Gastroesophageal sphincter (tissue), 4 donors: ENCODE measurements around the gene KRT34. TPM values are rescaled to one million over a fixed set of nuclear protein-coding genes. Genes with fewer than 3 reads are reported as not detected.

Experiments used
- ATAC-seq: fragments of 150-250 bp; one replicate; pipeline ENCODE4 v1.9.1; 2016; ENCODE audit warnings: mild to moderate bottlenecking, moderate library complexity
- H3K27ac ChIP-seq, 4 donors: fragments of 200-600 bp; sonication (generic) in 3 of 4; 1 replicate in 3 of 4; 2 replicates in 1 of 4; pipeline ENCODE4 v1.5.1; 2016 to 2019
- H3K27me3 ChIP-seq: fragments of 200-600 bp; sonication (generic); one replicate; pipeline ENCODE4 v1.5.1; 2019
- H3K36me3 ChIP-seq, 2 donors: fragments of 200-600 bp; sonication (generic); one replicate each; pipeline ENCODE4 v1.5.1; 2019; ENCODE audit warnings: control low read depth in 1 of 2
- H3K4me1 ChIP-seq, 3 donors: fragments of 200-600 bp; sonication (generic); 1 replicate in 2 of 3; 2 replicates in 1 of 3; pipeline ENCODE4 v1.5.1; 2016 to 2019; ENCODE audit warnings: control low read depth in 2 of 3
- H3K4me3 ChIP-seq, 2 donors: fragments of 200-600 bp; sonication (generic); one replicate each; pipeline ENCODE4 v1.5.1; 2019; ENCODE audit warnings: mild to moderate bottlenecking in 1 of 2, moderate library complexity in 1 of 2
- H3K9me3 ChIP-seq, 3 donors: fragments of 200-600 bp; sonication (generic); one replicate each; pipeline ENCODE4 v1.5.1; 2017 to 2019; ENCODE audit warnings: control low read depth in 2 of 3
- EP300 ChIP-seq: sonication (generic); formaldehyde crosslinking; IDR thresholded peaks from one replicate; pipeline ENCODE4 v1.6.1; 2017; ENCODE audit warnings: antibody characterized with exemption, mild to moderate bottlenecking
- POLR2A ChIP-seq, 2 donors: fragments of 450-650 bp; IDR thresholded peaks; one replicate each; pipeline ENCODE4 v1.6.1; 2017; ENCODE audit warnings: antibody characterized with exemption in 2 of 2, mild to moderate bottlenecking in 2 of 2, moderate library complexity in 1 of 2
- POLR2AphosphoS5 ChIP-seq: sonication (generic); formaldehyde crosslinking; IDR thresholded peaks from one replicate; pipeline ENCODE4 v1.6.1; 2017; ENCODE audit warnings: antibody characterized with exemption
- WGBS, 2 donors: methylation state at CpG; one replicate each; pipeline ENCODE4 v1.1.5; 2018; ENCODE audit warnings: low coverage in 1 of 2; 5-methylcytosine and 5-hydroxymethylcytosine counted together
- total RNA-seq, 4 donors: library from RNA; depleted of rRNA; stranded (reverse); fragments of >200 nt; gene quantifications; one replicate each; pipeline ENCODE4 v1.1.0, GENCODE V29; 2016
- TF ChIP-seq, protein P1 (sequence below), 4 experiments: fragments of 200-600 bp in 2 of 4; fragments of 450-650 bp in 2 of 4; sonication (generic) in 1 of 4; IDR thresholded peaks; one replicate each; pipeline ENCODE4 v1.5.1; 2017 to 2019; ENCODE audit warnings: antibody characterized with exemption in 4 of 4, mild to moderate bottlenecking in 2 of 4, moderate library complexity in 2 of 4

The KRT34 gene
- total RNA-seq, 4 donors from 2014 or later = 0.27 TPM; not detected in 3

DNA sequence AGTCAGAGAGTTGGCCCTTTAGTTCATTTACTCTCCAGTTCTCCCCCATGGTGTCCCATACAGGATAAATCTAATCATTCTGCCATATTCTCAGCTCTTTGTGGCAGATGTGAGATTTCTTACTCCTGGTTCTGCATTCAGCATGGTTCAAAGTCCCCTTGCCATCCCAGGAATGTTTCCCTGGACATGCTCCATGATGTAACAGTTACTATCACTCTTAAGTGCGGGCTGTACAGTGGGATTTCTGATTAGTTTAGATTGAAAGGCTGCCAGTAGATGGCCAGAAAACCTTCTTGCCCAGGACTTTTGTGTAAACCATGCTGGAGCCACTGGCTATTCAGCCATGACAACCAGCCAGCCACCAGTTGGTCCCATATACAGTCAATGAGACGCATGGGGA lies 31.9 kb upstream of the KRT34 start:
- H3K4me1 ChIP-seq = peaks cover 0 to 24% (median 10%) of the 10 kb centered on the region in 3 donors
- ATAC-seq = no peak
- no peak overlapping the region for H3K4me3 ChIP-seq
- TF ChIP-seq POLR2A (IDR thresholded peaks at IDR 0.05) = no peak
- TF ChIP-seq EP300 = no peak
- TF ChIP-seq, protein P1, sequence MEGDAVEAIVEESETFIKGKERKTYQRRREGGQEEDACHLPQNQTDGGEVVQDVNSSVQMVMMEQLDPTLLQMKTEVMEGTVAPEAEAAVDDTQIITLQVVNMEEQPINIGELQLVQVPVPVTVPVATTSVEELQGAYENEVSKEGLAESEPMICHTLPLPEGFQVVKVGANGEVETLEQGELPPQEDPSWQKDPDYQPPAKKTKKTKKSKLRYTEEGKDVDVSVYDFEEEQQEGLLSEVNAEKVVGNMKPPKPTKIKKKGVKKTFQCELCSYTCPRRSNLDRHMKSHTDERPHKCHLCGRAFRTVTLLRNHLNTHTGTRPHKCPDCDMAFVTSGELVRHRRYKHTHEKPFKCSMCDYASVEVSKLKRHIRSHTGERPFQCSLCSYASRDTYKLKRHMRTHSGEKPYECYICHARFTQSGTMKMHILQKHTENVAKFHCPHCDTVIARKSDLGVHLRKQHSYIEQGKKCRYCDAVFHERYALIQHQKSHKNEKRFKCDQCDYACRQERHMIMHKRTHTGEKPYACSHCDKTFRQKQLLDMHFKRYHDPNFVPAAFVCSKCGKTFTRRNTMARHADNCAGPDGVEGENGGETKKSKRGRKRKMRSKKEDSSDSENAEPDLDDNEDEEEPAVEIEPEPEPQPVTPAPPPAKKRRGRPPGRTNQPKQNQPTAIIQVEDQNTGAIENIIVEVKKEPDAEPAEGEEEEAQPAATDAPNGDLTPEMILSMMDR (IDR thresholded peaks at IDR 0.05) = no peak
- TF ChIP-seq POLR2AphosphoS5 = no peak
- WGBS, 2 donors = 83 to 100% methylated on average over 1 to 2 of the region's 2 CpGs
- no peak overlapping the region for H3K27ac ChIP-seq
- H3K27me3 ChIP-seq = no peaks in the 10 kb centered on the region
- no peaks in the 10 kb centered on the region for H3K9me3 ChIP-seq
- no peaks in the 10 kb centered on the region for H3K36me3 ChIP-seq

DNA sequence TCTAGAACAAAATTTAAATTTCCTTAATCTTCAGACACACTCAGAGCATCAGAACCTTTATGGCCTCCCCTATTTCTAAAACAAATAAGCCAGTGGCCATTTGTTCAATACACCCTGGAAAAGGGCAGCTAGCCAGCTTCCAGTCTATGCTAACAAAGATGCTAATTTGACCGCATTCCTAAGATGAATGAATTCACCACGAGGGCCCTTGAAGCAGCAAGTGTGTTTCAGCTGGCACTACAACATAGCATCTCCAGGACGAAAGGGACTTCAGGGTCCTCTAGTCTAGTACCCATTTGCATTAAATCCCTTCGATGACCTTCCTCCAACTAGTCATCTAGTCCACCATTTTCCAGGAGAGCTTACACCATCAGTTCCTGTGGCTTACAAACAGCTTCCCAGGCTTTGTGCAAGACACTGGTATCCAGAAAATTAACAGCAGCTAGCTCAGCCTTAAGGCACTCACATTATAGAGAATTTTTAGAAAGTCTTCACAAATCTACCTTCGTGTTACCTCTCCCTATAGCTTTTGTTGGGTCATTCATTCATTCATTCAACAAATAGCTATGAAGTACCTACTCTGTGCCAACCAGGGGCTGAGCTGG lies 31.3 kb upstream of the KRT34 start:
- TF ChIP-seq POLR2A (IDR thresholded peaks at IDR 0.05) (no peak), EP300 (no peak), POLR2AphosphoS5 (no peak)
- TF ChIP-seq, protein P1 (IDR thresholded peaks at IDR 0.05) = no peak
- no peaks in the 10 kb centered on the region for H3K9me3 ChIP-seq
- H3K36me3 ChIP-seq = no peaks in the 10 kb centered on the region
- no peaks in the 10 kb centered on the region for H3K27me3 ChIP-seq
- H3K27ac ChIP-seq = no peak overlapping the region
- ATAC-seq = no peak
- WGBS, 2 donors = 67% methylated on average over 3 to 5 of the region's 5 CpGs
- H3K4me3 ChIP-seq = no peak overlapping the region
- H3K4me1 ChIP-seq = peaks cover 0 to 24% (median 10%) of the 10 kb centered on the region in 3 donors

DNA sequence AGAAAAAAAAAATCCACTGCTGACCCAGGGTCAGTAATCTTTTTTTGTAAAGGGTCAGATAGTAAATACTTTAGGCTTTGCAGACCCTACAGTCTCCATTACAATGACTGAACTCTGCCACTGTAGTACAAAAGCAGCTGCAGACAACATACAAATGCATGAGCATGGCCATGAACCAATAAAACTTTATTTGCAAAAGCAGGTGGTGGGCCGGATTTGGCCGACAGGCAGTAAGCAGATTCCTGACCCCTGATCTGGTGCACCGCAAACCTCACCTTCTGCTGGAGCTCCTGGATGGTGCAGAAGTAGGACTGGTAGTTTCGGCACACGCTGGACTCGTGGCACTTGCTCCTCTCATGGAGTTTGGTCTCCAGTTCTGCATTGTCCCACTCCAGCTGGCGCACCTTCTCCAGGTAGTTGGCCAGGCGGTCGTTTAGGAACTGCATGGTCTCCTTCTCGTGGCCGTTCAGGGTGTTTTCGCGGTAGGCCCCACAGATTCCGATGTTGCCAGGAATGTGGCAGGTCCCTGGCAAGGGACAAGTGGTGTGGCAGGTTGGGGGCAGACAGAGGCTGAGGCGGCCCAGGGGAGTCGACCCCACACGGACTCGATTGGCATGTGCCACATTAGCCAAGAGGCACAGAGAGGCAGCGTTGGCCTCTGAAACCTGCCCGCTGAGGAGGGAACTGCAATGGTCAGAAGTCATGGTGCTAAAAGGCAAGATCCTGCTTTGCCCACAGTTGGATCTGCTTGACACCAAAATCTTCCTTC lies 29.1 kb upstream of the KRT34 start:
- no peak for ATAC-seq
- Histone ChIP-seq H3K4me1 (peaks cover 0 to 9% (median 4%) of the 10 kb centered on the region in 3 donors), H3K36me3 (no peaks in the 10 kb centered on the region), H3K9me3 (no peaks in the 10 kb centered on the region), H3K27me3 (no peaks in the 10 kb centered on the region), H3K4me3 (no peak overlapping the region), H3K27ac (no peak overlapping the region)
- TF ChIP-seq POLR2AphosphoS5 (no peak), EP300 (no peak), POLR2A (IDR thresholded peaks at IDR 0.05) (no peak)
- TF ChIP-seq, protein P1 (IDR thresholded peaks at IDR 0.05) = no peak
- 80% methylated on average over 1 of the region's 20 CpGs; no CpG with 5 or more reads in 1 of the 2 donors for WGBS, 2 donors

DNA sequence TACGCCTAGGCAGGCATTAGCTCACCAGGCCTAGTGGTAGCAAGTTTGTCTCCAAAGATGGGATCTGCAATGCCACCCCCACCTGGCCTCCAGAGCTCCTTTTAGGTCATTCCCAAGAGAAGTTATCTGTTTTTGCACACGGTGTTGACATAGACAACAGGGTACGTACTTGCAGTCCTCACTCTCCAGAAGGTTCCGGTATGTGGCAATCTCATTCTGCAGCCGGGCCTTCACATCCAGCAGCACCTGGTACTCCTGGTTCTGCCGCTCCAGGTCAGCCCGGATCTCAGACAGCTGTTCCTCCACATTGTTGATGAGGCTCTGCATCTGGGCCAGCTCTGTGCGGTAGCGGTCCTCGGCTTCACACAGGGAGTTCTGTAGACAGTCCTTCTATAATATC lies 25.1 kb upstream of the KRT34 start:
- Histone ChIP-seq H3K9me3 (no peaks in the 10 kb centered on the region), H3K4me3 (no peak overlapping the region), H3K27me3 (no peaks in the 10 kb centered on the region), H3K4me1 (peaks cover 0 to 18% (median 3%) of the 10 kb centered on the region in 3 donors), H3K27ac (no peak overlapping the region), H3K36me3 (no peaks in the 10 kb centered on the region)
- TF ChIP-seq POLR2AphosphoS5 (no peak), EP300 (no peak), POLR2A (IDR thresholded peaks at IDR 0.05) (no peak)
- TF ChIP-seq, protein P1 (IDR thresholded peaks at IDR 0.05) = no peak
- WGBS, 2 donors = 96 to 97% methylated on average over 3 to 7 of the region's 10 CpGs
- no peak for ATAC-seq

DNA sequence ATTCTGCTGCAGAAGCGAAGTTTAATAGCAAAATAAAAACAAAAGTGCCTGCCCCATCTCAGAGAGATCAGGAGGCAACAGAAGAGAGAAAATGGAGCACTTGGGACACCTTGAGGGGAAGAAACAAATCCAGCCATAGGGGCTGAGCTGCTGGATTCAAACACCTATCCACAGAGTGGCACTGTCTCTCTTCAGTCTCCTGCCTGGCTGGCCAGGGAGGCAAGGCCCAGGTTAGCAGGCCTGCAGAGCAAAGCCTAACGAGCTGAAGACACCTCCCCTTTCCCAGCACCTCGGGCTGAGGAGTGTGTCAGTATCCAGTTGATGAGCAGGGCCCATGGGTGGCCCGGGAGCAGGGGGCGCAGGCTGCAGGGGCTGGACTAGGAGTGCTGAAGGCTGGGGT lies 24.1 kb upstream of the KRT34 start:
- Histone ChIP-seq H3K9me3 (no peaks in the 10 kb centered on the region), H3K4me1 (peaks cover 0 to 23% (median 3%) of the 10 kb centered on the region in 3 donors), H3K27ac (no peak overlapping the region), H3K36me3 (no peaks in the 10 kb centered on the region), H3K27me3 (no peaks in the 10 kb centered on the region), H3K4me3 (no peak overlapping the region)
- 33 to 88% methylated on average over 1 to 4 of the region's 5 CpGs for WGBS, 2 donors
- TF ChIP-seq, protein P1 (IDR thresholded peaks at IDR 0.05) = no peak
- TF ChIP-seq POLR2A (IDR thresholded peaks at IDR 0.05) = no peak
- no peak for TF ChIP-seq EP300
- no peak for TF ChIP-seq POLR2AphosphoS5
- ATAC-seq = no peak
